WTC11 (cell line): Measurements from ENCODE around the gene SLC7A14. TPM values are rescaled to one million over a fixed set of nuclear protein-coding genes. Genes with fewer than 3 reads are reported as not detected.

Source experiments
- ATAC-seq: fragments of 200-7000 bp; cut with Tn5 transposase; 2 replicates; pipeline ENCODE4 v1.10.0; 2021; ENCODE audit warnings: mild to moderate bottlenecking, moderate library complexity
- CTCF ChIA-PET: fragments of 300-600 bp; sonication (Branson Sonifier 250); formaldehyde crosslinking; loops from one replicate; lab custom pipeline; 2021; ENCODE audit warnings: antibody characterized with exemption; lab: Charles Lee
- POLR2A ChIA-PET: fragments of 350-600 bp; sonication (Branson Sonifier 250); formaldehyde crosslinking; loops from one replicate; lab custom pipeline; 2021; ENCODE audit warnings: antibody characterized with exemption; lab: Charles Lee
- DNase-seq: peaks from one replicate; pipeline ENCODE4 v3.0.0; 2021; ENCODE audit warnings: low spot score
- H3K27ac Mint-ChIP-seq: 2 replicates; pipeline ENCODE4 v1.8.0; 2021; ENCODE audit warnings: mixed read lengths
- H3K27me3 Mint-ChIP-seq: 2 replicates; pipeline ENCODE4 v1.8.0; 2021; ENCODE audit warnings: low read depth, mild to moderate bottlenecking, moderate library complexity, mixed read lengths
- H3K36me3 Mint-ChIP-seq: 2 replicates; pipeline ENCODE4 v1.8.0; 2021; ENCODE audit warnings: mixed read lengths
- H3K4me1 Mint-ChIP-seq: 2 replicates; pipeline ENCODE4 v1.8.0; 2022; ENCODE audit warnings: mixed read lengths
- H3K4me3 Mint-ChIP-seq: 2 replicates; pipeline ENCODE4 v1.8.0; 2021; ENCODE audit warnings: mild to moderate bottlenecking, moderate library complexity, mixed read lengths
- H3K9me3 Mint-ChIP-seq: 2 replicates; pipeline ENCODE4 v1.8.0; 2021; ENCODE audit warnings: mixed read lengths
- ARID4B ChIP-seq: sonication (generic); formaldehyde crosslinking; IDR thresholded peaks from 2 replicates; pipeline ENCODE4 v1.8.0; 2023; ENCODE audit warnings: missing genetic modification reagents, mild to moderate bottlenecking, borderline replicate concordance
- ATF3 ChIP-seq: sonication (generic); formaldehyde crosslinking; conservative IDR thresholded peaks from 2 replicates; pipeline ENCODE4 v1.8.1; 2022; ENCODE audit warnings: mild to moderate bottlenecking, missing genetic modification reagents
- CBFB ChIP-seq: sonication (generic); formaldehyde crosslinking; IDR thresholded peaks from 2 replicates; pipeline ENCODE4 v1.8.1; 2022; ENCODE audit warnings: mild to moderate bottlenecking, low read depth, missing genetic modification reagents
- CDX4 ChIP-seq: fragments of 250-450 bp; sonication (Bioruptor Pico); IDR thresholded peaks from 2 replicates; pipeline ENCODE4 v1.9.0; 2021; ENCODE audit warnings: moderate library complexity, mild to moderate bottlenecking, inconsistent platforms, borderline replicate concordance
- ERG ChIP-seq: fragments of 250-450 bp; sonication (Bioruptor Pico); IDR thresholded peaks from 2 replicates; pipeline ENCODE4 v1.8.0; 2021; ENCODE audit warnings: mild to moderate bottlenecking
- FOXJ3 ChIP-seq: sonication (generic); formaldehyde crosslinking; IDR thresholded peaks from 2 replicates; pipeline ENCODE4 v1.9.0; 2021; ENCODE audit warnings: missing genetic modification reagents, mild to moderate bottlenecking, borderline replicate concordance
- GRHL2 ChIP-seq: fragments of 250-450 bp; sonication (Bioruptor Pico); IDR thresholded peaks from 2 replicates; pipeline ENCODE4 v1.8.0; 2022; ENCODE audit warnings: mild to moderate bottlenecking, moderate library complexity; ENCODE audit not compliant: insufficient replicate concordance, severe bottlenecking
- HMGA2 ChIP-seq: fragments of 250-450 bp; sonication (Bioruptor Pico); IDR thresholded peaks from 2 replicates; pipeline ENCODE4 v1.4.0; 2021; ENCODE audit warnings: mild to moderate bottlenecking, moderate library complexity
- HMGXB4 ChIP-seq: sonication (generic); formaldehyde crosslinking; IDR thresholded peaks from 2 replicates; pipeline ENCODE4 v1.8.1; 2023; ENCODE audit warnings: mild to moderate bottlenecking, moderate library complexity, missing genetic modification reagents
- KAT7 ChIP-seq: sonication (generic); formaldehyde crosslinking; IDR thresholded peaks from 2 replicates; pipeline ENCODE4 v1.8.1; 2023; ENCODE audit warnings: missing genetic modification reagents, mild to moderate bottlenecking, borderline replicate concordance
- MLX ChIP-seq: sonication (generic); formaldehyde crosslinking; IDR thresholded peaks from 2 replicates; pipeline ENCODE4 v1.8.1; 2023; ENCODE audit warnings: mild to moderate bottlenecking, missing genetic modification reagents, moderate library complexity
- NFATC4 ChIP-seq: fragments of 250-450 bp; sonication (Bioruptor Pico); IDR thresholded peaks from 2 replicates; pipeline ENCODE4 v1.9.0; 2021; ENCODE audit warnings: mild to moderate bottlenecking
- NR3C1 ChIP-seq: sonication (generic); formaldehyde crosslinking; conservative IDR thresholded peaks from 2 replicates; pipeline ENCODE4 v1.8.1; 2023; ENCODE audit warnings: low read depth, mild to moderate bottlenecking, missing genetic modification reagents
- STAT6 ChIP-seq: sonication (generic); formaldehyde crosslinking; conservative IDR thresholded peaks from 2 replicates; pipeline ENCODE4 v1.8.1; 2023; ENCODE audit warnings: mild to moderate bottlenecking, low read depth, missing genetic modification reagents, moderate library complexity
- TEAD4 ChIP-seq: sonication (generic); formaldehyde crosslinking; IDR thresholded peaks from 2 replicates; pipeline ENCODE4 v1.8.0; 2022; ENCODE audit warnings: mild to moderate bottlenecking, missing genetic modification reagents
- ZNF281 ChIP-seq: sonication (generic); formaldehyde crosslinking; IDR thresholded peaks from 2 replicates; pipeline ENCODE4 v1.8.0; 2023; ENCODE audit warnings: mild to moderate bottlenecking, missing genetic modification reagents
- ZNF671 ChIP-seq: fragments of 250-450 bp; sonication (Bioruptor Pico); IDR thresholded peaks from 2 replicates; pipeline ENCODE4 v1.8.0; 2021; ENCODE audit warnings: mild to moderate bottlenecking
- total RNA-seq: library from RNA; stranded (reverse); gene quantifications from 3 replicates; pipeline ENCODE4 v1.2.3, GENCODE V29; 2021

Gene SLC7A14
- total RNA-seq, 1 experiment from 2014 or later: 0.68 TPM

GRCh38 chr3:170423001-170423615, 162.8 kb downstream of the SLC7A14 start:
- H3K4me1 Mint-ChIP-seq: peaks cover 32% of the 10 kb centered on the region
- H3K9me3 Mint-ChIP-seq: no peaks in the 10 kb centered on the region
- TF ChIP-seq ERG (CRISPR knock-in tag) (no peak), NFATC4 (CRISPR knock-in tag) (no peak), ATF3 (CRISPR knock-in tag) (no peak), NR3C1 (no peak), ZNF671 (CRISPR knock-in tag) (no peak), STAT6 (CRISPR knock-in tag) (no peak), HMGXB4 (no peak), KAT7 (CRISPR knock-in tag) (no peak), ZNF281 (CRISPR knock-in tag) (no peak), CDX4 (CRISPR knock-in tag) (no peak), FOXJ3 (no peak), TEAD4 (no peak)
- H3K4me3 Mint-ChIP-seq: no peak overlapping the region
- ChIA-PET POLR2A (no interaction called here), CTCF (no interaction called here)
- no peak for DNase-seq
- no peak for ATAC-seq
- no peak overlapping the region for H3K27ac Mint-ChIP-seq
- peaks cover 9% of the 10 kb centered on the region for H3K36me3 Mint-ChIP-seq
- peaks cover 32% of the 10 kb centered on the region for H3K27me3 Mint-ChIP-seq

GRCh38 chr3:170421758-170422157, 164.1 kb downstream of the SLC7A14 start:
- no peak overlapping the region for H3K4me3 Mint-ChIP-seq
- H3K36me3 Mint-ChIP-seq: peaks cover 9% of the 10 kb centered on the region

More at GRCh38 chr3:170421758-170422157, 164.1 kb downstream of the SLC7A14 start:
- H3K4me1 Mint-ChIP-seq: peaks cover 32% of the 10 kb centered on the region
- TF ChIP-seq HMGA2 (no peak), GRHL2 (CRISPR knock-in tag) (no peak), MLX (no peak), FOXJ3 (no peak), NR3C1 (no peak), ARID4B (CRISPR knock-in tag) (no peak), CBFB (no peak)
- H3K27ac Mint-ChIP-seq: no peak overlapping the region
- ATAC-seq (no peak), DNase-seq (no peak)
- H3K9me3 Mint-ChIP-seq: no peaks in the 10 kb centered on the region
- peaks cover 45% of the 10 kb centered on the region for H3K27me3 Mint-ChIP-seq
- CTCF ChIA-PET: interaction anchor here (1.5 kb wide), 1 partner anchor 390 kb away, joined by 6 read pairs; no protein-coding TSS in a partner anchor
- POLR2A ChIA-PET: interaction anchor here (0.5 kb wide), 1 partner anchor 591 kb away, joined by 6 read pairs; no protein-coding TSS in a partner anchor
